CD4-positive, alpha-beta T cell treated with Interleukin-15 for 4 hours (primary cell): Measurements from ENCODE around the gene GUCD1.
"Not testable (repeated sequence)": the region's sequence is repeated elsewhere in the genome, so short reads cannot be mapped to it uniquely, and the experiment has no call there.

Experiments
- DNase-seq: peaks from one replicate; pipeline ENCODE4 v3.0.0-alpha.2; 2020; ENCODE audit warnings: low spot score

The GUCD1 gene

GRCh38 chr22:24565077-24565476 lies 10.1 kb upstream of the GUCD1 start:
- no peak for DNase-seq

GRCh38 chr22:24564376-24565058 lies 9.6 kb upstream of the GUCD1 start:
- no peak for DNase-seq

GRCh38 chr22:24563246-24563645 lies 8.3 kb upstream of the GUCD1 start:
- DNase-seq, result no peak

- no peak for DNase-seq
Observed at GRCh38 chr22:24559471-24559870, 4.5 kb upstream of the GUCD1 start.

GRCh38 chr22:24555165-24556039 lies 464 bp upstream of the GUCD1 start, which contains the start of gene SNRPD3:
Gene SNRPD3 (plus strand): TSS chr22:24555999. CDS start chr22:24557675, 1,676 bp downstream.
- DNase-seq, result peak; percentile 100

- DNase-seq, result no peak
Observed at GRCh38 chr22:24553597-24554312, 1.2 kb downstream of the GUCD1 start.

- not testable (repeated sequence) for DNase-seq
Observed at GRCh38 chr22:24552503-24553286, 2.2 kb downstream of the GUCD1 start.

- no peak for DNase-seq
Observed at GRCh38 chr22:24550902-24551435, 4.0 kb downstream of the GUCD1 start.

GRCh38 chr22:24550028-24550901 lies 4.7 kb downstream of the GUCD1 start:
- no peak for DNase-seq

- DNase-seq, result no peak
Observed at GRCh38 chr22:24548812-24549211, 6.1 kb downstream of the GUCD1 start.

- no peak for DNase-seq
Observed at GRCh38 chr22:24543679-24544243, 11.2 kb downstream of the GUCD1 start.

- no peak for DNase-seq
Observed at GRCh38 chr22:24543185-24543601, 11.7 kb downstream of the GUCD1 start.

- DNase-seq, result no peak
Observed at GRCh38 chr22:24542641-24543040, 12.3 kb downstream of the GUCD1 start.

GRCh38 chr22:24541681-24542515 lies 13.0 kb downstream of the GUCD1 start:
- DNase-seq, result no peak

GRCh38 chr22:24540470-24540869 lies 14.5 kb downstream of the GUCD1 start:
- no peak for DNase-seq

- DNase-seq, result no peak
Observed at GRCh38 chr22:24536089-24536488, 18.8 kb downstream of the GUCD1 start.

GRCh38 chr22:24535348-24535747 lies 19.6 kb downstream of the GUCD1 start:
- DNase-seq, result no peak

- DNase-seq, result no peak
Observed at GRCh38 chr22:24532075-24532474, 22.9 kb downstream of the GUCD1 start.

- DNase-seq, result not testable (repeated sequence)
Observed at GRCh38 chr22:24530968-24531367, 24.0 kb downstream of the GUCD1 start.
